H1 (cell line): ENCODE results near the gene PRPF31. TPM values are rescaled to one million over a fixed set of nuclear protein-coding genes. Genes with fewer than 3 reads are reported as not detected.

ENCODE experiments used
- RBBP5 ChIP-seq: IDR thresholded peaks from 2 replicates; pipeline ENCODE4 v1.7.1; 2012; ENCODE audit warnings: low read depth, mild to moderate bottlenecking, inconsistent platforms, low read length, moderate library complexity, borderline replicate concordance
- polyA plus RNA-seq, 7 experiments: library from polyadenylated mRNA; depleted of rRNA in 3 of 7; stranded (reverse) in 5 of 7; unstranded in 2 of 7; fragments of >200 nt in 5 of 7; fragments of 200-250 nt in 2 of 7; gene quantifications; 1 replicate in 5 of 7; 2 replicates in 1 of 7; 4 replicates in 1 of 7; pipeline versions ENCODE4 v1.2.1 to v1.2.3, GENCODE V29; 2011 to 2013; ENCODE audit warnings: missing spikeins in 2 of 7, mixed read lengths in 2 of 7
- total RNA-seq: library from RNA; stranded (reverse); fragmentation: NEBNext Ultra II Directional; extraction: Animal tissue kit (Norgen Biotek cat#: 25700); gene quantifications from 2 replicates; pipeline ENCODE4 v1.2.1, GENCODE V29; 2021

The PRPF31 gene
- total and polyA plus RNA-seq, 2 of the 8 experiments (the other 6 are each of a cell fraction or from before 2014, with no cell fraction given): 51.1 to 97.4 TPM

GRCh38 chr19:54141356-54141755 is 25.8 kb downstream of the PRPF31 start (continued):
- TF ChIP-seq RBBP5: no peak
